MM.1S (cell line): ENCODE results near the gene THEM4.
"Not testable (repeated sequence)": the region's sequence is repeated elsewhere in the genome, so short reads cannot be mapped to it uniquely, and the experiment has no call there.

Experiments used
- EZH2 ChIP-seq: fragments of 300-600 bp; sonication (generic); optimal IDR thresholded peaks from 2 replicates; pipeline ENCODE3; 2017; ENCODE audit warnings: low read depth, mild to moderate bottlenecking, antibody characterized with exemption, low read length, mixed read lengths
- EZH2phosphoT487 ChIP-seq: fragments of 300-600 bp; sonication (generic); IDR thresholded peaks from 2 replicates; pipeline ENCODE4 v1.6.1; 2018; ENCODE audit warnings: antibody characterized with exemption, low read length
- TF ChIP-seq, protein P1 (sequence below): fragments of 300-600 bp; sonication (generic); IDR thresholded peaks from 2 replicates; pipeline ENCODE4 v1.5.1; 2016; ENCODE audit warnings: antibody characterized with exemption, low read length, mixed read lengths

DNA sequence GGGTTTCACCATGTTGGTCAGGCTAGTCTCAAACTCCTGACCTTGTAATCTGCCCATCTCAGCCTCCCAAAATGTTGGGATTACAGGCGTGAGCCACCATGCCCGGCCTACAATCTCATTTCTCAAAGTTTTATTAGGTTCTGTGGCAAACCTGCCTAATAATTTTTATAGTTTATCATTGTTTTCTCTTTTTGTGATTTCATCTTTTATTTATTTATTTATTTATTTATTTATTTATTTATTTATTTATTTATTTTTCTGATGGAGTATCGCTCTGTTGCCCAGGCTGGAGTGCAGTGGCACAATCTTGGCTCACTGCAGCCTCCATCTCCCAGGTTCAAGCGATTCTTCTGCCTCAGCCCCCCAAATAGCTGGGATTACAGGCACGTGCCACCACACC, 24.4 kb downstream of the THEM4 start:
- TF ChIP-seq, protein P1, sequence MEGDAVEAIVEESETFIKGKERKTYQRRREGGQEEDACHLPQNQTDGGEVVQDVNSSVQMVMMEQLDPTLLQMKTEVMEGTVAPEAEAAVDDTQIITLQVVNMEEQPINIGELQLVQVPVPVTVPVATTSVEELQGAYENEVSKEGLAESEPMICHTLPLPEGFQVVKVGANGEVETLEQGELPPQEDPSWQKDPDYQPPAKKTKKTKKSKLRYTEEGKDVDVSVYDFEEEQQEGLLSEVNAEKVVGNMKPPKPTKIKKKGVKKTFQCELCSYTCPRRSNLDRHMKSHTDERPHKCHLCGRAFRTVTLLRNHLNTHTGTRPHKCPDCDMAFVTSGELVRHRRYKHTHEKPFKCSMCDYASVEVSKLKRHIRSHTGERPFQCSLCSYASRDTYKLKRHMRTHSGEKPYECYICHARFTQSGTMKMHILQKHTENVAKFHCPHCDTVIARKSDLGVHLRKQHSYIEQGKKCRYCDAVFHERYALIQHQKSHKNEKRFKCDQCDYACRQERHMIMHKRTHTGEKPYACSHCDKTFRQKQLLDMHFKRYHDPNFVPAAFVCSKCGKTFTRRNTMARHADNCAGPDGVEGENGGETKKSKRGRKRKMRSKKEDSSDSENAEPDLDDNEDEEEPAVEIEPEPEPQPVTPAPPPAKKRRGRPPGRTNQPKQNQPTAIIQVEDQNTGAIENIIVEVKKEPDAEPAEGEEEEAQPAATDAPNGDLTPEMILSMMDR, result not testable (repeated sequence)
- TF ChIP-seq EZH2, EZH2phosphoT487: not testable (repeated sequence)
